ENCODE results near the gene SLC44A3.

The SLC44A3 gene

GRCh38 chr1:94865360-94865759 lies 45.2 kb downstream of the SLC44A3 start:
- no peak for TF ChIP-seq CTCF (IDR thresholded peaks at IDR 0.05; ENCODE audit: borderline replicate concordance, insufficient read depth, low read depth, low read length)

GRCh38 chr1:94866164-94866807 lies 46.1 kb downstream of the SLC44A3 start:
- no peak for TF ChIP-seq CTCF (IDR thresholded peaks at IDR 0.05; ENCODE audit: borderline replicate concordance, insufficient read depth, low read depth, low read length)
- H3K4me3 ChIP-seq (ENCODE audit: low read depth, low read length), result no peak overlapping the region

More at GRCh38 chr1:94865360-94865759, 45.2 kb downstream of the SLC44A3 start:
- H3K4me3 ChIP-seq (ENCODE audit: low read depth, low read length), result no peak overlapping the region

- no peak for TF ChIP-seq CTCF (IDR thresholded peaks at IDR 0.05; ENCODE audit: borderline replicate concordance, insufficient read depth, low read depth, low read length)
Measured at GRCh38 chr1:94871031-94871430, 50.9 kb downstream of the SLC44A3 start.

GRCh38 chr1:94872771-94873495 lies 52.8 kb downstream of the SLC44A3 start:
- no peak for TF ChIP-seq CTCF (IDR thresholded peaks at IDR 0.05; ENCODE audit: borderline replicate concordance, insufficient read depth, low read depth, low read length)

More at GRCh38 chr1:94871031-94871430, 50.9 kb downstream of the SLC44A3 start:
- H3K4me3 ChIP-seq (ENCODE audit: low read depth, low read length), result no peak overlapping the region

GRCh38 chr1:94873520-94874351 lies 53.6 kb downstream of the SLC44A3 start:
- TF ChIP-seq CTCF (IDR thresholded peaks at IDR 0.05; ENCODE audit: borderline replicate concordance, insufficient read depth, low read depth, low read length), result no peak
- no peak overlapping the region for H3K4me3 ChIP-seq (ENCODE audit: low read depth, low read length)

More at GRCh38 chr1:94872771-94873495, 52.8 kb downstream of the SLC44A3 start:
- H3K4me3 ChIP-seq (ENCODE audit: low read depth, low read length), result no peak overlapping the region

GRCh38 chr1:94874423-94874822 lies 54.3 kb downstream of the SLC44A3 start:
- H3K4me3 ChIP-seq (ENCODE audit: low read depth, low read length), result no peak overlapping the region
- no peak for TF ChIP-seq CTCF (IDR thresholded peaks at IDR 0.05; ENCODE audit: borderline replicate concordance, insufficient read depth, low read depth, low read length)

All from GM12875 (cell line).